GM19351 (cell line): Measurements from ENCODE around the gene PAX5.

Experiments
- ATAC-seq: cut with Tn5 transposase; IDR thresholded peaks from one replicate; pipeline ENCODE4 v1.9.1; 2021; ENCODE audit warnings: mild to moderate bottlenecking, moderate library complexity; ENCODE audit not compliant: unreplicated experiment

PAX5 gene

GRCh38 chr9:36818965-36819870, 214.8 kb downstream of the PAX5 start:
- no peak for ATAC-seq

GRCh38 chr9:36818242-36818938, 215.7 kb downstream of the PAX5 start:
- ATAC-seq, result no peak

GRCh38 chr9:36817160-36817834, 216.8 kb downstream of the PAX5 start:
- ATAC-seq, result no peak

- ATAC-seq, result no peak
Measured at GRCh38 chr9:36816371-36816770, 217.7 kb downstream of the PAX5 start.

- no peak for ATAC-seq
Measured at GRCh38 chr9:36815566-36816348, 218.3 kb downstream of the PAX5 start.

- ATAC-seq, result no peak
Measured at GRCh38 chr9:36815023-36815422, 219.0 kb downstream of the PAX5 start.

GRCh38 chr9:36813154-36813553, 220.9 kb downstream of the PAX5 start:
- no peak for ATAC-seq

- no peak for ATAC-seq
Measured at GRCh38 chr9:36812556-36812955, 221.5 kb downstream of the PAX5 start.

GRCh38 chr9:36808251-36808650, 225.8 kb downstream of the PAX5 start:
- no peak for ATAC-seq

- ATAC-seq, result no peak
Measured at GRCh38 chr9:36803961-36804360, 230.1 kb downstream of the PAX5 start.

GRCh38 chr9:36802201-36802920, 231.7 kb downstream of the PAX5 start:
- ATAC-seq, result no peak

- no peak for ATAC-seq
Measured at GRCh38 chr9:36800455-36800854, 233.6 kb downstream of the PAX5 start.

GRCh38 chr9:36798350-36799065, 235.6 kb downstream of the PAX5 start:
- ATAC-seq, result no peak

- no peak for ATAC-seq
Measured at GRCh38 chr9:36797471-36798220, 236.4 kb downstream of the PAX5 start.

GRCh38 chr9:36796671-36797419, 237.2 kb downstream of the PAX5 start:
- no peak for ATAC-seq

- ATAC-seq, result no peak
Measured at GRCh38 chr9:36794461-36794860, 239.6 kb downstream of the PAX5 start.

GRCh38 chr9:36793277-36793676, 240.8 kb downstream of the PAX5 start:
- ATAC-seq, result no peak
